Measurements from ENCODE around the gene KLK6. TPM values are rescaled to one million over a fixed set of nuclear protein-coding genes. Genes with fewer than 3 reads are reported as not detected.

Gene KLK6
- total RNA-seq, 1 experiment from 2014 or later, result not detected

- DNase-seq (ENCODE audit: low read depth, low spot score) (no peak), ATAC-seq (no peak)
- Histone ChIP-seq H3K4me1 (ENCODE audit: control insufficient read depth, insufficient read depth, low read length) (no peaks in the 10 kb centered on the region), H3K27me3 (ENCODE audit: control insufficient read depth, insufficient read depth, low read length) (no peaks in the 10 kb centered on the region; the same call in 1 of the 2 replicates), H3K9me3 (ENCODE audit: control insufficient read depth, insufficient read depth, low read depth, low read length) (no peaks in the 10 kb centered on the region), H3K27ac (ENCODE audit: low read length) (no peak overlapping the region), H3K36me3 (ENCODE audit: control insufficient read depth, insufficient read depth, low read length) (no peaks in the 10 kb centered on the region), H3K4me3 (ENCODE audit: low read depth in 2 of 2, low read length in 2 of 2) (no peak overlapping the region)
- in situ Hi-C loops (cut with HindIII; ENCODE audit: low pct_unique_long_range_greater_than_20kb, low sequenced_read_pairs) (no loop called here), intact Hi-C loops (cut with micrococcal nuclease; ENCODE audit: unreplicated experiment) (no loop called here)
- ChIA-PET CTCF (no interaction called here), POLR2A (no interaction called here)
- BruUV-seq (replicated peaks), result no TSS peak
- TF ChIP-seq REST (IDR thresholded peaks at IDR 0.05; ENCODE audit: insufficient read depth in 1 of 2, low read depth in 2 of 2, low read length in 1 of 2), result no peak
- TF ChIP-seq CTCF (IDR thresholded peaks at IDR 0.05), result no peak
- no peak for TF ChIP-seq TCF7L2 (IDR thresholded peaks at IDR 0.05; ENCODE audit: low read depth, low read length)
- TF ChIP-seq POLR2AphosphoS5 (IDR thresholded peaks at IDR 0.05; ENCODE audit: low read depth, low read length), result no peak
- TF ChIP-seq SIN3A (IDR thresholded peaks at IDR 0.05; ENCODE audit: borderline replicate concordance, insufficient read depth, low read depth, low read length), result no peak
Observed at GRCh38 chr19:51009061-51009891, 39.9 kb upstream of the KLK6 start.

- intact Hi-C loops (cut with micrococcal nuclease; ENCODE audit: unreplicated experiment) (no loop called here), in situ Hi-C loops (cut with HindIII; ENCODE audit: low pct_unique_long_range_greater_than_20kb, low sequenced_read_pairs) (no loop called here)
- Histone ChIP-seq H3K4me3 (ENCODE audit: low read depth in 2 of 2, low read length in 2 of 2) (no peak overlapping the region), H3K27me3 (ENCODE audit: control insufficient read depth, insufficient read depth, low read length) (no peaks in the 10 kb centered on the region; the same call in 1 of the 2 replicates), H3K9me3 (ENCODE audit: control insufficient read depth, insufficient read depth, low read depth, low read length) (no peaks in the 10 kb centered on the region), H3K27ac (ENCODE audit: low read length) (no peak overlapping the region), H3K36me3 (ENCODE audit: control insufficient read depth, insufficient read depth, low read length) (no peaks in the 10 kb centered on the region), H3K4me1 (ENCODE audit: control insufficient read depth, insufficient read depth, low read length) (no peaks in the 10 kb centered on the region)
- TF ChIP-seq TCF7L2 (IDR thresholded peaks at IDR 0.05; ENCODE audit: low read depth, low read length) (no peak), CTCF (IDR thresholded peaks at IDR 0.05) (no peak), SIN3A (IDR thresholded peaks at IDR 0.05; ENCODE audit: borderline replicate concordance, insufficient read depth, low read depth, low read length) (no peak)
- no peak for DNase-seq (ENCODE audit: low read depth, low spot score)
- no peak for ATAC-seq
- CTCF ChIA-PET, result no interaction called here
- POLR2A ChIA-PET, result no interaction called here
- BruUV-seq (replicated peaks), result no TSS peak
Observed at GRCh38 chr19:51007488-51007887, 38.1 kb upstream of the KLK6 start.

Data from Panc1 (cell line).